Lung microvascular endothelial cell (primary cell): Measurements from ENCODE around the gene NPEPPS. TPM values are rescaled to one million over a fixed set of nuclear protein-coding genes. Genes with fewer than 3 reads are reported as not detected.
"Not testable (repeated sequence)": the region's sequence is repeated elsewhere in the genome, so short reads cannot be mapped to it uniquely, and the experiment has no call there.

Experiments
- DNase-seq, 2 donors: peaks; one replicate each; pipeline versions ENCODE4 v3.0.0 to v3.0.0-alpha.2; 2010; ENCODE audit warnings: low read depth in 2 of 2
- total RNA-seq: library from RNA; depleted of rRNA; stranded (reverse); fragments of >200 nt; gene quantifications from 2 replicates; pipeline ENCODE4 v1.2.1, GENCODE V29; 2014

The NPEPPS gene, protein sequence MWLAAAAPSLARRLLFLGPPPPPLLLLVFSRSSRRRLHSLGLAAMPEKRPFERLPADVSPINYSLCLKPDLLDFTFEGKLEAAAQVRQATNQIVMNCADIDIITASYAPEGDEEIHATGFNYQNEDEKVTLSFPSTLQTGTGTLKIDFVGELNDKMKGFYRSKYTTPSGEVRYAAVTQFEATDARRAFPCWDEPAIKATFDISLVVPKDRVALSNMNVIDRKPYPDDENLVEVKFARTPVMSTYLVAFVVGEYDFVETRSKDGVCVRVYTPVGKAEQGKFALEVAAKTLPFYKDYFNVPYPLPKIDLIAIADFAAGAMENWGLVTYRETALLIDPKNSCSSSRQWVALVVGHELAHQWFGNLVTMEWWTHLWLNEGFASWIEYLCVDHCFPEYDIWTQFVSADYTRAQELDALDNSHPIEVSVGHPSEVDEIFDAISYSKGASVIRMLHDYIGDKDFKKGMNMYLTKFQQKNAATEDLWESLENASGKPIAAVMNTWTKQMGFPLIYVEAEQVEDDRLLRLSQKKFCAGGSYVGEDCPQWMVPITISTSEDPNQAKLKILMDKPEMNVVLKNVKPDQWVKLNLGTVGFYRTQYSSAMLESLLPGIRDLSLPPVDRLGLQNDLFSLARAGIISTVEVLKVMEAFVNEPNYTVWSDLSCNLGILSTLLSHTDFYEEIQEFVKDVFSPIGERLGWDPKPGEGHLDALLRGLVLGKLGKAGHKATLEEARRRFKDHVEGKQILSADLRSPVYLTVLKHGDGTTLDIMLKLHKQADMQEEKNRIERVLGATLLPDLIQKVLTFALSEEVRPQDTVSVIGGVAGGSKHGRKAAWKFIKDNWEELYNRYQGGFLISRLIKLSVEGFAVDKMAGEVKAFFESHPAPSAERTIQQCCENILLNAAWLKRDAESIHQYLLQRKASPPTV
- 55.4 and 70.0 TPM in 2 replicates for total RNA-seq

DNA sequence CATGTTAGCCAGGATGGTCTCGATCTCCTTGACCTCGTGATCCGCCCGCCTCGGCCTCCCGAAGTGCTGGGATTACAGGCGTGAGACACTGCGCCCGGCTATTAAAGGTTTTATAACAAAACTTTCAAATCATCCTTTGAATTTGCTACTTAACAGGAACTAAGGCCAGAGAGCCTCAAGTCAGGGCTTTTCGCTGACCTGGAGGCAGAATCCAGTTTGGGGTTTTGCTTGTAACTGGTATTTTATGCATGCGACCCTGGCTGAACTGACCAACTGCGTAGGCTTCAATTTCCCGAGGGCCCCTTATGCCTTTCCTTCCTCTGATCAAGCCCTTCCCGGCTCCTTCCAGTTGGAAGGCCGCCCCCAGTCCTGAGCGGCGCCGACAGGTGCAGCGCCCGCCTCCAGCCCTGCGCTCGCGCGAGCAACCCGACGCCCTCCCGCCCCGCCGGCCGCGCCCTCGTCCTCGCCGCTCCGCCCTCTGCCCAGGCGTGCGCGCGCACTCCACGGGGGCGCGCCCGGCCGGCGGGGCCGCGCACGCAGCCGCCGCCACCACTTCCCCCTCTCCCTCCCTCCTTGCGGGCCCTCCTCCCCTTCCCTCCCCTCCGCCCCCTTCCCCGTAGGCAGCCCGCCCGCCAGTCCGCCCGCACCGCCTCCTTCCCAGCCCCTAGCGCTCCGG, at the start of gene NPEPPS:
NPEPPS (plus strand) TSS at position 552 of the 676 bp plus-strand sequence. CDS start 193 bp downstream, outside the sequence.
- DNase-seq: peak; percentile 89 to 92

DNA sequence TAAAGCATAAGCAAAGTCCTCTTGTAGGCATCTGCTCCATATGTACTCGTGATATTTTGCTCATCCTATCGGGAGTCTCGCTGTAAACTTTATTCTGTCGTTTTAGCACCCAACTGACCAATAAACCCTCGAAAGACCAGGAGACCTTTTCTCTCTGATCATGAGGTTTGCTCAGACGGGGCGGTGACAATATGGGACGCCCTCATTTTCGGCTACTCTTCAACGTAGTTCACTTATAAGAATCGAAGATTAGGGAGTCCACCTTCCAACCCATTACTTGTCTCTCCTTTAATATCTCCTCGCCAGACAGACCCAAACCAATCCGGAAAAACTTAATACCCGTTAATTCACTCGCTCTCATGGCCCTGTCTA, 39.1 kb upstream of the NPEPPS start:
- peak; percentile 10 to 16 for DNase-seq

DNA sequence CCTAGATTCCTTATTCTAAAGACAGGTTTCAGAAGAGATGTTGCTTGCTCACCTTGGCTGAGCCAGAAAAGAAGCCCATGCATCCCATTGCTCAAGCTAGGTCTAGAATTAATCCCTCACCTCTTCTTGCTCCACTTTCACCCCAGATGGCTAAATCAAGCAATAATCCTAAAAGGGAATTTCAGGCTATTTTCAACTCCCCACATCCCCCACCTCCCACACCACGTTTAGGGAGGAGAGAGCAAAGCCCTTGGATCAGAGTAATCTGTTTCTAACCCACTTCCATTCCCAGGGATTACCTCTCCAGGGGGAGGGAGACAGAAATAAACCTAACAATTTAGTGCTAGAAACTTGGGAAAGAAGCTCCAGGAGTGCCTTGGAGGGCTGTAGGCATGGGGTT, 31.8 kb upstream of the NPEPPS start:
- not testable (repeated sequence) for DNase-seq

DNA sequence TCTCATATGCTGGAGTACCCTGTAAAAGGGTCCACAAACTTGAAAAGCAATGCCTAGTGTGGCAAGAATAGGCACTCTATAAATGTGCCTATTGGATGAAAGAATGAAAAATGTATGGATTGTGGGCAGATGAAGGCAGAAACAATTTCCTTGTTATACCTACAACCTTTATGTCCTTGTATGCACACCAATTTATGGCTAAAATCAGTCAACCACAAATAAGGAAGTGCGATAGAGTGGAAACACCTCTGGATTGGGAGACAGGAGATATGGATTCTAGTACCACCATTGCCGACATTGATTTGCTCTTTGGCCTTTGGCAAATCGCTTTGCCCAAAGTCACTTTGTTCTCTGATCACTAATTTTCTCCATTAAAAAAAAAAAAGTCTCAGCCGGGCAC, 31.4 kb upstream of the NPEPPS start:
- not testable (repeated sequence) for DNase-seq

DNA sequence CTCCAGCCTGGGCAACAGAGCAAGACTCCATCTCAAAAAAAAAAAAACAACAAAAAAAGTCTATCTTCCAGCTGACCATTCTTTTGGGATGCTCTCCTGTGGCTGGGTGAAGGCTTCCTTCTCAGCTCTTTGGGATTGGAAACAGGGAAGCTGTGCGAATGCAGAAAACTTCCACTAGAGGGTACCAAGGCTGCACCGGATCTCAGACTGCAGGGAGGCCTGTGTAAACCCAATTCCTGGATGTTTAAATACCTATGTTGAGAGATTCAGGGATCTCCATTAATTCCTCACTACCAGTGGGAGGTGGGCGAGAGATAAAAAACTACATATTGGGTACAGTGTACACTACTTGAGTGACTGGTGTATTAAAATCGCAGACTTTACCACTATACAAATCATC, 30.3 kb upstream of the NPEPPS start:
- peak; percentile 42 to 58 for DNase-seq

DNA sequence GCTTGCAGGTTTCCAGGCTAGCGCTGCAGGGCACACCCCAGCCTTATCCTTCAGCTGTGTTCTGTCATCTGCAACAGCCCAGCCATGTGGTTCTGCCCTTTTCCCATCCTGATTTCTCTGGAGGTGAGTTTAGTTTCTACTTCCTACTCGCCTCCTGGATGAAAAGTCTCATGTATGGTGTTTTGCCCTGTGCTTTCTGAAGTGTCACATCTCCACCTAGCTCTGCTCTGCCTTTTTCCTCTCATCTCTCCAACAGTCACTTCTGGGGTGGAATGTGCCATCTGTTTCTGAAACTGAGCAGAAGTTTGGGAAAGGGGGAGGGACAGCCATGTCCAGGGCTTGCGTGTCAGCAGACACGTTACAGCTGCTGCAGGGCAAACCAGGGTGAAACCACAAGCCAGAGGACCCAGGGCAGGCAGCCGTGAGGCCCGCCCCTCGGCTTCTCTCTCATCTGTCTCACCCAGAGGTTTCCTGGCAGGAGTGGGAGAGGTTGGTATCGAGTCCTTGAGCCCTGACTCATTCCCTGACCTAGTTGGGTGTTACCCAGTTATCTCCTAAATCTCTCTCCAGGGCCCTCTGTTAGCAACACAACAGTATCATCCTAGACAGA, 28.7 kb upstream of the NPEPPS start:
- peak; percentile 7 to 41 for DNase-seq

DNA sequence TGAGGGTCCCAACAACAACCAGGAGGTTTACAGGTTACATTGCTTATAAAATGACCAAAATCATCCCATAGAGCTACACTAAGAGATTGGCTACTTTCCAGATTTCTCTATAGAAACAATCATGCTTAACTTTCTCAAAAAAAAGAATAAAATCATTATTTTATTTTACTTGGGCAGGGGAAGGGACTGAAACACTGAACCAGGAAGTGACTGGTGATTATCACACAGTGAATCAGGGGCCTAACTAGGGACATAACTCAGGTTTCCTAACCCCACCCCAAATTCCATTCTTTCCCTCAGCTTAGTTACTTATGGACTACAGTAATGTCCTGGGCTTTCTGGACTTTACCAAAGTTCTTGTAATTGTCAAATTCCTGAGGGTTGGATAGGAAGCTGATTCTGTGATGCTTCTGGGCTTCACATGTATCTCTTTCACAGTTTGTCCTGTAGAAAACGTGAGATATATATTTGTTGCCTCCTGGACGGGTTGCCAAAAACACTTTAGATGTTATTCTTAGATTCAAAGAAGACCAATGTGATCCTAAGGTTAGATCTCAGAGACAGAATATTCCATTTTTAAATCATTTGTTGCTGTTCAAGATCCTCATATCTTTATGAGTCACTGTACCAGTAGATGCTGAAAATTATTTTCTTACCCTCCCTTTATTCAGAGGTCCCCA, 28.0 kb upstream of the NPEPPS start:
- DNase-seq: peak; percentile 32 to 45

DNA sequence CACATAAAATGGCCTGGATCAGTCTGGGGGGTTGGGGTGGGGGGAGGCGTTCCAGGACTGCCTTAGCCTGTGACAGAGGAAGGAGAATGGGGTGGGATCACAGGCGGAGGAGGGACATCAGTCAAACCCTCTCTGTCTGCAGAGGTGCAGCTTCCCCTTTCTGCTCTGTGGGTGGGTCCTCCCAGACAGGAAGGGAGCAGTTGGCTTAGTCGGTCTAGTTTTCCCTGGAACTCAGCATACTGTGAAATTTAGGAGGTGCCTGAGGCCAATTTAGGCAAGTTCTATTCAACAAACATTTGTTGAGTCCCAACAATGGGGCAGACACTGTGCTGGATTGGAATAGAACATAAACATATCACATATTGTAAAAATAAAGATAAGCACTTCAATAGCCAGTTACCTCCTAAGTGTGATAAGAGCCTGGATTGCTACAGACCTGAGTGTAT, 19.2 kb upstream of the NPEPPS start:
- DNase-seq: peak; percentile 5 to 76

DNA sequence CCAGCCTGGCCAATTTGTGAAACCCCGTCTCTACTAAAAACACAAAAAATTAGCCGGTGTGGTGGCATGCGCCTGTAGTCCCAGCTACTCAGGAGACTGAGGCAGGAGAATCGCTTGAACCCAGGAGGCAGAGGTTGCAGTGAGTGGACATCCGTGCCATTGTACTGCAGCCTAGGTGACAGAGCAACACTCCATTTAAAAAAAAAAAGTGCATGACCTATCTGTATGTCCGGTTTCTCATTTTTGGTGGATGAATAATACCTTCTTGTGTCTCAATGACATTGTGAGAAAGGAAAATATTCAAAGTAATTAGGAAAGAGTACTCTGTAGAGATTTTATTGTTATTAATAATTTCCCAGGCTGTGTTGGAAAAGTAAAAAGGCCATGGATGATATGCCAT, 17.6 kb upstream of the NPEPPS start:
- DNase-seq: peak; percentile 60 to 61

DNA sequence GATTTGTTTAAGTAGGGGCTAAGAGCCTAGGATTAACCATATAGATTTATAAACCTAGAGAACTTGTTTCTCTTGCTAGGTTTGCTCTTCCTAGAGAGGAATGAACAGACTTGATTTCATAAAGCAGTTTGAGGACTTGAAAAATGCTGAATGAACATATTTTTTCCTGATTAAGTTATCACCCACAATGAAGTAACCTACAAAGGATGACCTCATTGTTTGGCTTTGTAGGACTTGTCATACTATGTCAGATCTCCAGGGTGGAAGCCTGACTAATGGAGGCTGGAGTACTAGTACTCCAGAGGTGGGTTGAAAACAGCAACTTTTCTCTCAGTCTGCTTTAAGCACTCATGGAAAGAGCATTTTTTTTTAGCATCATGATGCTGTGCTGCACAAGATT, 12.0 kb upstream of the NPEPPS start:
- peak in 1 of 2 donors; percentile 20 for DNase-seq

DNA sequence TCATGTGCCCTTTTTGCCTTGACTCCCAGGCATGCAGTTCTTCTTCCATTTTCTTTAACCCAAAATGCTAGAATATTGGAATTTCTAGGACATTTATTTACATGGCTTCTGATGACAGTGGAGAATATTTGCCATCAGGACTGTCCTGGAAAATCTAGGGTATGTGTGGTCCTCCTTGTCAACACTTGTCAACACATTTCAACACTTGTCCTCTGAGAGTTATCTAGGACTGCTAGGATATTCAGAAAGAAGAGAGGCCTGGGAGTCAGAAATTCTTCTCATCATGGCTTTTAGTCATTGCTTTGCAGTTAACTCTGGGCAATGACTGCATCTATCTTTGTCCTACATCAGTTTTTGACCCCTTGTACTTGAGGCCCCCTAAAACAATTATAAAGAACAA, 11.5 kb upstream of the NPEPPS start:
- DNase-seq: not testable (repeated sequence)

DNA sequence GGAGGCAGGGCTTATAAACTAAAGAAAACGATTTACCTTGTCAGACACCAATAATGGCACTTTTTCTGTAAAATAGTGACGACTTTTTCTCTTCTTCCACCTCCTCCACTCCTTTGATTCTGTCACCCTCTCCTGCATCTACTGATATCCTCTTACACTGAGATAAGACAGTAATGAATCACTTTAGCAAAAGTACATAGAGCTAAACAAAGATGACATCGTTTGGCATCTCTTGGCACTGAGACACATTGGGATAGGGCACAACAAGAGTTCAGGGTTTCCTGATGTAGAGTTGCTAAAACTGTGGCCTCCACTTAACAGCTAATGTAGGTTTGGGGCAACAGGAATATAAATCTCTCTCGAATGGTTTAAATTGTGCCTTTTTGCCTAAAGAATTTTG, 10.6 kb upstream of the NPEPPS start:
- DNase-seq: not testable (repeated sequence)

DNA sequence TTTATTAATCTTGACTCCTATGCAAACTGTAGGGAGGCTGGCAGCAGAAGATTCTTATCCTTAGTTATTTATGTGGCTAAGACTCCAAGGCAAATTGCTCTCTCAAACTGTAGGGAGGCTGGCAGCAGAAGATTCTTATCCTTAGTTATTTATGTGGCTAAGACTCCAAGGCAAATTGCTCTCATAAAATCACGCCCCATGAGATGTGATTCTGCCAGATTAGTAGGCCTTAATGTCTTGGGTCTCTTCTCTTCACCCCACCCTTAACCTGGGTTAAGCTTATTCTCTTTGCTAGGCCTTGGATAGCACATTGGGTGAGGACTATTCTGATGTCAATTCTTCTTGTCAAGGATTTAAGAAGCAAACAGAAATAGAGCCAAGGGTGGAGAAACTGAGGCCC, 9.5 kb upstream of the NPEPPS start:
- DNase-seq: not testable (repeated sequence)

DNA sequence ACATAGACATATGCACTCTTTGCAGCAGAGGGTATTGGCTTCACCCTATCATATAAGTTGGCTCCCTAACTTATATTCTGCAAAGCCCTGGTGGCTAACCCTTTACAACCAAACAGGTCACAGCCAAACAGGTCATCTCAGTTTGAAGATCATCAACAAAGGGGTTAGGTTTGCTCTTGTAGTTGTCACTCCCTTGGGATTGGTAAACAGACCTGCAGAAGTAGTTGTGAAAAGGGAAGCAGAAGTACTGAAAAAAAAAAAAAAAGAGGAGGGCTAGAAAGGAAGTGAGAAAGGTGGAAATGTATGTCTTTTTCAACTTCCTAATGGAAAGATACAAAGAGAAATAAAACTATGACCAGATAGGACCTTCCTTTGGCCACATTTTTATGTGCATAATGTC, 8.6 kb upstream of the NPEPPS start:
- DNase-seq: not testable (repeated sequence)

DNA sequence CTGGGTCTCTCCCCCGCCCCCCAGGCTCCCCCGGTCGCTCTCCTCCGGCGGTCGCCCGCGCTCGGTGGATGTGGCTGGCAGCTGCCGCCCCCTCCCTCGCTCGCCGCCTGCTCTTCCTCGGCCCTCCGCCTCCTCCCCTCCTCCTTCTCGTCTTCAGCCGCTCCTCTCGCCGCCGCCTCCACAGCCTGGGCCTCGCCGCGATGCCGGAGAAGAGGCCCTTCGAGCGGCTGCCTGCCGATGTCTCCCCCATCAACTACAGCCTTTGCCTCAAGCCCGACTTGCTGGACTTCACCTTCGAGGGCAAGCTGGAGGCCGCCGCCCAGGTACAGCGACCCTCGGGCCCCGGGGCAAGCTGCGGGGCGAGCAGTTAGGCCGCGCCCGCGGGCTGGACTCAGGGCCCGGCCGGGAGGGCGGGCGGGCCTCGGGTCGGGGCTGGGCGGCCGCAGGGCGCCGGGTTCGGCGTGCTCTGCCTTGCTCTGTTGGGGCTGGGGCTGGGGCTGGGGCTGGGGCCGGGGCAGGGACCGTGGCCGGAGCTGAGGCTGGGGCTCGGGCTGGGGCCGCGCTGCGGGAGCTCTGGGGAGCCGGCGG, 419 bp downstream of the NPEPPS start:
- DNase-seq: peak in 1 of 2 donors; percentile 6

DNA sequence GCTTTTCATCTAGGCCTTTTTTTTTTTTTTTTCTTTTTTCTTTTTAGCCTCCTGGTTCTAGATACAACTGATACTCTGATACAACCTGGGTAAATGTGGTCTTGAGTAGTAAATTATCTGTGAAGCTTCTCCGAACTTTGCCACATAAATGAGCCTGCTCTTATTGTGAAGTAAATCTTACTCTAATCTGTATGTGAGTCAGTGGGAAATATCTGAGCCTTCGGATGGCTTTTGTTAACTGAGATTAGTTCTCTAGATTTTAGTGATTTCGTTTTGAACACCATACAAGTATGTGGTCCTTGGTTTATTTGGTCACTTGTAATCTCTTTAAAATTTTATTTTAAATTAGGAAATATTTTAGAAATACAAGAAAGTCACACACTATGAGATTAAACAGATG, 8.2 kb downstream of the NPEPPS start:
- DNase-seq: not testable (repeated sequence)

DNA sequence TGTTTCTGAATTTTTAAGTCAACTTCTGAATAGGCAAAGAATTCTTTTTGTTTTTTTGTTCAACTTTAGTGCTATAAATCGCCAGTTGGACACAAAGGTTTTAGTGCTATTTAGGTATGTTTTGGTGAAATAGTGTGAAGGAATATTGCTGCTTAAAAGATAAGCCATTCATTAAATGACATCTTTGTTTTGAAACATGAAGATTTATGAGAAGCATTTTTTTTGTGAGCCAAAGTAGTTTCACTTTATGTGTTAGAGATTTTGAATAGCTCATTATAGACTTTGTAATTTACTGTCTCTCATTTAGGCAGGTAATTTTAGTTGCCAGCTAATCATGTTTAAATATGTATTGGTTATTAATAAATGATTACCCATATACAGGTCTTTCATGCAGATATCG, 10.8 kb downstream of the NPEPPS start:
- not testable (repeated sequence) for DNase-seq

DNA sequence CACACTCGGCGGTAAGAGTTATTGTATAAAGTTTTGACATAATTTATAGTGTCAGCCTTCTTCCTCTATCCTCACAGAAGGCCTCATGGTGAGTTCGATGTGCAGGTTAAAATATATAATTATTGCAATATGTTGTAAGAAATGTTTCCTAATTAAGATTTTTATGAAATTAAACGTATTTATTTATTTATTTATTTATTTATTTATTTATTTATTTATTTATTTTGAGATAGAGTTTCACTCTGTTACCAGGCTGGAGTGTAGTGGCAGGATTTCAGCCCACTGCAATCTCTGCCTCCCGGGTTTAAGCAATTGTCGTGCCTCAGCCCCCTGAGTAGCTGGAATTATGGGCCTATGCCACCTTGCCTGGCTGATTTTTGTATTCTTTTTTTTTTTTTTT, 13.4 kb downstream of the NPEPPS start:
- DNase-seq: not testable (repeated sequence)

DNA sequence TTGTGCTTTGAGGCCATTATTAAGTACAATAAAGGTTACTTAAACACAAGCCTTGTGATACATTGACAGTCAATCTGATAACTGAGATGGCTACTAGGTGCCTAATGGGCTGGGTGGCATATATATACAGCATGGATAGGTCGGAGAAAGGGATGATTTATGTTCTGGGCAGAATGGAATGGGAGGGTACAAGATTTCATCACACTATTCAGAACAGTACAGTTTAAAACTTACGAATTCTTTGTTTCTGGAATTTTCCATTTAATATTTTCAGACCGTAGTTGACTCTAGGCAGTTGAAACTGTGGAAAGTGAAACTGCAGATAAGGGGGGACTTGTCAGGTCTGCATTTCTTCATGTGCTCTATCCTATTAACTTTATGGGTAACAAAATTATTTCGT, 23.8 kb downstream of the NPEPPS start:
- peak in 1 of 2 donors; percentile 24 for DNase-seq

DNA sequence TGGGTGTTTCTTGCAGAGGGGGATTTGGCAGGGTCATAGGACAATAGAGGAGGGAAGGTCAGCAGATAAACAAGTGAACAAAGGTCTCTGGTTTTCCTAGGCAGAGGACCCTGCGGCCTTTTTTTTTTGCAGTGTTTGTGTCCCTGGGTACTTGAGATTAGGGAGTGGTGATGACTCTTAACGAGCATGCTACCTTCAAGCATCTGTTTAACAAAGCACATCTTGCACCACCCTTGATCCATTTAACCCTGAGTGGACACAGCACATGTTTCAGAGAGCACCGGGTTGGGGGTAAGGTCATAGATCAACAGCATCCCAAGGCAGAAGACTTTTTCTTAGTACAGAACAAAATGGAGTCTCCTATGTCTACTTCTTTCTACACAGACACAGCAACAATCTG, 25.2 kb downstream of the NPEPPS start:
- DNase-seq: not testable (repeated sequence)
